ENCODE measurements around the gene TNFRSF14. TPM values are rescaled to one million over a fixed set of nuclear protein-coding genes. Genes with fewer than 3 reads are reported as not detected.
A peak's percentile ranks its signal among the peaks of the same experiment; 100 is the strongest.

Gene TNFRSF14
- total and polyA plus RNA-seq, 9 of the 15 experiments (the other 6 are each of a cell fraction or from before 2014, with no cell fraction given), result 0.11 to 2.3 (median 0.68) TPM; not detected in 2

DNA sequence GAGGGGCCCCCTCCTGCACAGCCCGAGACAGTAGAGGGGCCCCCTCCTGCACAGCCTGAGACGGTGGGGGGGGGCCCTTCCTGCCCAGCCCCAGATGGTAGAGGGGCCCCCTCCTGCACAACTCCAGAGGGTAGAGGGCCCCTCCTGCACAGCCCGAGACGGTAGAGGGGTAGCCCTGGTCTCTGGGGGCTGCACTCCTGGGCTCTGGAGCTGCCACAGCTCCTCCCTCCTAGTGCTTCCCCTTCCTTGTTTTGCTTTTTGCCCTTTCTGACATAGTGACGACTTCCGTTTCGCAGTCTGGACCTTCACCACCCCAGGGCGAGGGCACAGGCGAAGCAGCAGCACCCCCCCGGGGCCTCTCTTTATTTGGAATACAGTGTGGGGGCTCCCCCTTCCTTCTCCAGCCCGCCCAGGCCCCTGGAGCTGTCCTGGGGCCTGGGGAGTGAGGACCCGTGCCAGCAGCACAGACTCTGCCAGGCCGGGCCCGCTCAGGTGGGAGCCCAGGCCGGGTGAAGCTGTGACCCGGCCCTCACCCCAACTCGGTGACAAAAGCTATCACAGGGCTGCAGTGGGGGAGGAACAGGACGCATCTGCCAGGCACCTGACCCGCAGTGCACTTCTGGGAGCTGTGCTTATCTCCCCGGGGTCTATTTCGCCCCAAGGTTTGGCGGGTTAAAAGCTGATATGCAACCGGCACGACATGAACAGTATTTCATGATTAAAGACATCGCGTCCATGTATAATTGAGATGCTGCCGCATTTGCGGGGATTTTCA, 29.3 kb downstream of the TNFRSF14 start (continued):
- TF ChIP-seq, protein P1, sequence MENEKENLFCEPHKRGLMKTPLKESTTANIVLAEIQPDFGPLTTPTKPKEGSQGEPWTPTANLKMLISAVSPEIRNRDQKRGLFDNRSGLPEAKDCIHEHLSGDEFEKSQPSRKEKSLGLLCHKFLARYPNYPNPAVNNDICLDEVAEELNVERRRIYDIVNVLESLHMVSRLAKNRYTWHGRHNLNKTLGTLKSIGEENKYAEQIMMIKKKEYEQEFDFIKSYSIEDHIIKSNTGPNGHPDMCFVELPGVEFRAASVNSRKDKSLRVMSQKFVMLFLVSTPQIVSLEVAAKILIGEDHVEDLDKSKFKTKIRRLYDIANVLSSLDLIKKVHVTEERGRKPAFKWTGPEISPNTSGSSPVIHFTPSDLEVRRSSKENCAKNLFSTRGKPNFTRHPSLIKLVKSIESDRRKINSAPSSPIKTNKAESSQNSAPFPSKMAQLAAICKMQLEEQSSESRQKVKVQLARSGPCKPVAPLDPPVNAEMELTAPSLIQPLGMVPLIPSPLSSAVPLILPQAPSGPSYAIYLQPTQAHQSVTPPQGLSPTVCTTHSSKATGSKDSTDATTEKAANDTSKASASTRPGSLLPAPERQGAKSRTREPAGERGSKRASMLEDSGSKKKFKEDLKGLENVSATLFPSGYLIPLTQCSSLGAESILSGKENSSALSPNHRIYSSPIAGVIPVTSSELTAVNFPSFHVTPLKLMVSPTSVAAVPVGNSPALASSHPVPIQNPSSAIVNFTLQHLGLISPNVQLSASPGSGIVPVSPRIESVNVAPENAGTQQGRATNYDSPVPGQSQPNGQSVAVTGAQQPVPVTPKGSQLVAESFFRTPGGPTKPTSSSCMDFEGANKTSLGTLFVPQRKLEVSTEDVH (IDR thresholded peaks at IDR 0.05; ENCODE audit: low read depth, partially characterized antibody), result peak; percentile 53
- TF ChIP-seq POLR2G (IDR thresholded peaks at IDR 0.05; ENCODE audit: low read depth, low read length) (no peak; the same call in 1 of the 2 replicates), BCL6 (CRISPR knock-in tag; IDR thresholded peaks at IDR 0.05) (no peak), FIP1L1 (IDR thresholded peaks at IDR 0.05; ENCODE audit: low read depth, low read length, poor library complexity, severe bottlenecking) (no peak), ZC3H11A (IDR thresholded peaks at IDR 0.05; ENCODE audit: low read depth, low read length) (no peak), NUFIP1 (IDR thresholded peaks at IDR 0.05; ENCODE audit: partially characterized antibody) (no peak), GTF2F1 (IDR thresholded peaks at IDR 0.05; ENCODE audit: low read depth, low read length) (no peak), HEY1 (CRISPR knock-in tag; IDR thresholded peaks at IDR 0.05; ENCODE audit: borderline replicate concordance) (peak; percentile 70; the same call in 1 of the 2 replicates), PHF20 (IDR thresholded peaks at IDR 0.05; ENCODE audit: partially characterized antibody) (peak; percentile 69), ZNF436 (CRISPR knock-in tag; IDR thresholded peaks at IDR 0.05) (no peak), RAD51 (IDR thresholded peaks at IDR 0.05; ENCODE audit: borderline replicate concordance, low read depth) (peak; percentile 58), CBX5 (IDR thresholded peaks at IDR 0.05; ENCODE audit: borderline replicate concordance, low read depth) (no peak; the same call in 1 of the 2 replicates), MTA2 (IDR thresholded peaks at IDR 0.05; ENCODE audit: low read depth) (peak; percentile 78), HDAC1 (IDR thresholded peaks at IDR 0.05) (peak in 1 of 2 experiments; percentile 78; a peak in 2 of 4 replicates), NR1H2 (CRISPR knock-in tag; IDR thresholded peaks at IDR 0.05) (no peak)
- TF ChIP-seq, protein P2, sequence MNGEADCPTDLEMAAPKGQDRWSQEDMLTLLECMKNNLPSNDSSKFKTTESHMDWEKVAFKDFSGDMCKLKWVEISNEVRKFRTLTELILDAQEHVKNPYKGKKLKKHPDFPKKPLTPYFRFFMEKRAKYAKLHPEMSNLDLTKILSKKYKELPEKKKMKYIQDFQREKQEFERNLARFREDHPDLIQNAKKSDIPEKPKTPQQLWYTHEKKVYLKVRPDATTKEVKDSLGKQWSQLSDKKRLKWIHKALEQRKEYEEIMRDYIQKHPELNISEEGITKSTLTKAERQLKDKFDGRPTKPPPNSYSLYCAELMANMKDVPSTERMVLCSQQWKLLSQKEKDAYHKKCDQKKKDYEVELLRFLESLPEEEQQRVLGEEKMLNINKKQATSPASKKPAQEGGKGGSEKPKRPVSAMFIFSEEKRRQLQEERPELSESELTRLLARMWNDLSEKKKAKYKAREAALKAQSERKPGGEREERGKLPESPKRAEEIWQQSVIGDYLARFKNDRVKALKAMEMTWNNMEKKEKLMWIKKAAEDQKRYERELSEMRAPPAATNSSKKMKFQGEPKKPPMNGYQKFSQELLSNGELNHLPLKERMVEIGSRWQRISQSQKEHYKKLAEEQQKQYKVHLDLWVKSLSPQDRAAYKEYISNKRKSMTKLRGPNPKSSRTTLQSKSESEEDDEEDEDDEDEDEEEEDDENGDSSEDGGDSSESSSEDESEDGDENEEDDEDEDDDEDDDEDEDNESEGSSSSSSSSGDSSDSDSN (IDR thresholded peaks at IDR 0.05; ENCODE audit: borderline replicate concordance in 1 of 2, low read depth in 2 of 2, low read length in 2 of 2), result no peak
- TF ChIP-seq, protein P3, sequence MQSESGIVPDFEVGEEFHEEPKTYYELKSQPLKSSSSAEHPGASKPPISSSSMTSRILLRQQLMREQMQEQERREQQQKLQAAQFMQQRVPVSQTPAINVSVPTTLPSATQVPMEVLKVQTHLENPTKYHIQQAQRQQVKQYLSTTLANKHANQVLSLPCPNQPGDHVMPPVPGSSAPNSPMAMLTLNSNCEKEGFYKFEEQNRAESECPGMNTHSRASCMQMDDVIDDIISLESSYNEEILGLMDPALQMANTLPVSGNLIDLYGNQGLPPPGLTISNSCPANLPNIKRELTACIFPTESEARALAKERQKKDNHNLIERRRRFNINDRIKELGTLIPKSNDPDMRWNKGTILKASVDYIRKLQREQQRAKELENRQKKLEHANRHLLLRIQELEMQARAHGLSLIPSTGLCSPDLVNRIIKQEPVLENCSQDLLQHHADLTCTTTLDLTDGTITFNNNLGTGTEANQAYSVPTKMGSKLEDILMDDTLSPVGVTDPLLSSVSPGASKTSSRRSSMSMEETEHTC (IDR thresholded peaks at IDR 0.05), result peak; percentile 96
- TF ChIP-seq, protein P4, sequence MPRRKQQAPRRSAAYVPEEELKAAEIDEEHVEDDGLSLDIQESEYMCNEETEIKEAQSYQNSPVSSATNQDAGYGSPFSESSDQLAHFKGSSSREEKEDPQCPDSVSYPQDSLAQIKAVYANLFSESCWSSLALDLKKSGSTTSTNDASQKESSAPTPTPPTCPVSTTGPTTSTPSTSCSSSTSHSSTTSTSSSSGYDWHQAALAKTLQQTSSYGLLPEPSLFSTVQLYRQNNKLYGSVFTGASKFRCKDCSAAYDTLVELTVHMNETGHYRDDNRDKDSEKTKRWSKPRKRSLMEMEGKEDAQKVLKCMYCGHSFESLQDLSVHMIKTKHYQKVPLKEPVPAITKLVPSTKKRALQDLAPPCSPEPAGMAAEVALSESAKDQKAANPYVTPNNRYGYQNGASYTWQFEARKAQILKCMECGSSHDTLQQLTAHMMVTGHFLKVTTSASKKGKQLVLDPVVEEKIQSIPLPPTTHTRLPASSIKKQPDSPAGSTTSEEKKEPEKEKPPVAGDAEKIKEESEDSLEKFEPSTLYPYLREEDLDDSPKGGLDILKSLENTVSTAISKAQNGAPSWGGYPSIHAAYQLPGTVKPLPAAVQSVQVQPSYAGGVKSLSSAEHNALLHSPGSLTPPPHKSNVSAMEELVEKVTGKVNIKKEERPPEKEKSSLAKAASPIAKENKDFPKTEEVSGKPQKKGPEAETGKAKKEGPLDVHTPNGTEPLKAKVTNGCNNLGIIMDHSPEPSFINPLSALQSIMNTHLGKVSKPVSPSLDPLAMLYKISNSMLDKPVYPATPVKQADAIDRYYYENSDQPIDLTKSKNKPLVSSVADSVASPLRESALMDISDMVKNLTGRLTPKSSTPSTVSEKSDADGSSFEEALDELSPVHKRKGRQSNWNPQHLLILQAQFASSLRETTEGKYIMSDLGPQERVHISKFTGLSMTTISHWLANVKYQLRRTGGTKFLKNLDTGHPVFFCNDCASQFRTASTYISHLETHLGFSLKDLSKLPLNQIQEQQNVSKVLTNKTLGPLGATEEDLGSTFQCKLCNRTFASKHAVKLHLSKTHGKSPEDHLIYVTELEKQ (CRISPR knock-in tag; IDR thresholded peaks at IDR 0.05), result no peak
